ENCODE measurements around the gene ZMPSTE24.

DNA sequence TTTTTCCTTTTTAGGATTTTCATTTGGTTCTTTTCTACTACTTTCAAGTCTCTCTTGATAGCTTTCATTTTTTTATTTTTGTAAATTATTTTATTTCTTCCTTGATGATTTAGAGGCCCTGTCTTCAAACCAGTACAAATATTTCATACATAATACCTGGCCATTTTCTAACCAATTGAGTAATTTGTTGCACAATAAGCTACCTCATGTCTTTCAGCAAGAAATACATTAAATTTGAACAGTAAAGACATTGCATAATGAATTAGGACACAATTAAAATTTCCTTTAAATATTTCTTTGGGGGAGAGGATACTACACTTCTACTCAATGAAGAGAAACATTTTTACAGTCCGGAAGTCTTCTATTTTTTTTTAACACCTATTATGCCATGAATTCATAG lies 74.7 kb downstream of the ZMPSTE24 start:
- TF ChIP-seq, protein P1, sequence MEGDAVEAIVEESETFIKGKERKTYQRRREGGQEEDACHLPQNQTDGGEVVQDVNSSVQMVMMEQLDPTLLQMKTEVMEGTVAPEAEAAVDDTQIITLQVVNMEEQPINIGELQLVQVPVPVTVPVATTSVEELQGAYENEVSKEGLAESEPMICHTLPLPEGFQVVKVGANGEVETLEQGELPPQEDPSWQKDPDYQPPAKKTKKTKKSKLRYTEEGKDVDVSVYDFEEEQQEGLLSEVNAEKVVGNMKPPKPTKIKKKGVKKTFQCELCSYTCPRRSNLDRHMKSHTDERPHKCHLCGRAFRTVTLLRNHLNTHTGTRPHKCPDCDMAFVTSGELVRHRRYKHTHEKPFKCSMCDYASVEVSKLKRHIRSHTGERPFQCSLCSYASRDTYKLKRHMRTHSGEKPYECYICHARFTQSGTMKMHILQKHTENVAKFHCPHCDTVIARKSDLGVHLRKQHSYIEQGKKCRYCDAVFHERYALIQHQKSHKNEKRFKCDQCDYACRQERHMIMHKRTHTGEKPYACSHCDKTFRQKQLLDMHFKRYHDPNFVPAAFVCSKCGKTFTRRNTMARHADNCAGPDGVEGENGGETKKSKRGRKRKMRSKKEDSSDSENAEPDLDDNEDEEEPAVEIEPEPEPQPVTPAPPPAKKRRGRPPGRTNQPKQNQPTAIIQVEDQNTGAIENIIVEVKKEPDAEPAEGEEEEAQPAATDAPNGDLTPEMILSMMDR (IDR thresholded peaks at IDR 0.05) = no peak
- no peak for TF ChIP-seq JUN (IDR thresholded peaks at IDR 0.05)
- TF ChIP-seq RAD21 (conservative IDR thresholded peaks at IDR 0.05 in 1 of 2, IDR thresholded peaks at IDR 0.05 in 1 of 2) = no peak
- no peak for TF ChIP-seq RARB (CRISPR knock-in tag; IDR thresholded peaks at IDR 0.05)
- no peak for TF ChIP-seq EP300 (IDR thresholded peaks at IDR 0.05)
- TF ChIP-seq, protein P2, sequence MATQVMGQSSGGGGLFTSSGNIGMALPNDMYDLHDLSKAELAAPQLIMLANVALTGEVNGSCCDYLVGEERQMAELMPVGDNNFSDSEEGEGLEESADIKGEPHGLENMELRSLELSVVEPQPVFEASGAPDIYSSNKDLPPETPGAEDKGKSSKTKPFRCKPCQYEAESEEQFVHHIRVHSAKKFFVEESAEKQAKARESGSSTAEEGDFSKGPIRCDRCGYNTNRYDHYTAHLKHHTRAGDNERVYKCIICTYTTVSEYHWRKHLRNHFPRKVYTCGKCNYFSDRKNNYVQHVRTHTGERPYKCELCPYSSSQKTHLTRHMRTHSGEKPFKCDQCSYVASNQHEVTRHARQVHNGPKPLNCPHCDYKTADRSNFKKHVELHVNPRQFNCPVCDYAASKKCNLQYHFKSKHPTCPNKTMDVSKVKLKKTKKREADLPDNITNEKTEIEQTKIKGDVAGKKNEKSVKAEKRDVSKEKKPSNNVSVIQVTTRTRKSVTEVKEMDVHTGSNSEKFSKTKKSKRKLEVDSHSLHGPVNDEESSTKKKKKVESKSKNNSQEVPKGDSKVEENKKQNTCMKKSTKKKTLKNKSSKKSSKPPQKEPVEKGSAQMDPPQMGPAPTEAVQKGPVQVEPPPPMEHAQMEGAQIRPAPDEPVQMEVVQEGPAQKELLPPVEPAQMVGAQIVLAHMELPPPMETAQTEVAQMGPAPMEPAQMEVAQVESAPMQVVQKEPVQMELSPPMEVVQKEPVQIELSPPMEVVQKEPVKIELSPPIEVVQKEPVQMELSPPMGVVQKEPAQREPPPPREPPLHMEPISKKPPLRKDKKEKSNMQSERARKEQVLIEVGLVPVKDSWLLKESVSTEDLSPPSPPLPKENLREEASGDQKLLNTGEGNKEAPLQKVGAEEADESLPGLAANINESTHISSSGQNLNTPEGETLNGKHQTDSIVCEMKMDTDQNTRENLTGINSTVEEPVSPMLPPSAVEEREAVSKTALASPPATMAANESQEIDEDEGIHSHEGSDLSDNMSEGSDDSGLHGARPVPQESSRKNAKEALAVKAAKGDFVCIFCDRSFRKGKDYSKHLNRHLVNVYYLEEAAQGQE (IDR thresholded peaks at IDR 0.05) = no peak
- TF ChIP-seq ESRRA (IDR thresholded peaks at IDR 0.05; ENCODE audit: borderline replicate concordance, low read length) = no peak
- no peak for TF ChIP-seq HOXA7 (CRISPR knock-in tag; IDR thresholded peaks at IDR 0.05)
- TF ChIP-seq POLR2A (IDR thresholded peaks at IDR 0.05; ENCODE audit: low read length) = no peak
- TF ChIP-seq, protein P3, sequence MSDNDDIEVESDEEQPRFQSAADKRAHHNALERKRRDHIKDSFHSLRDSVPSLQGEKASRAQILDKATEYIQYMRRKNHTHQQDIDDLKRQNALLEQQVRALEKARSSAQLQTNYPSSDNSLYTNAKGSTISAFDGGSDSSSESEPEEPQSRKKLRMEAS (IDR thresholded peaks at IDR 0.05) = no peak
- TF ChIP-seq, protein P4, sequence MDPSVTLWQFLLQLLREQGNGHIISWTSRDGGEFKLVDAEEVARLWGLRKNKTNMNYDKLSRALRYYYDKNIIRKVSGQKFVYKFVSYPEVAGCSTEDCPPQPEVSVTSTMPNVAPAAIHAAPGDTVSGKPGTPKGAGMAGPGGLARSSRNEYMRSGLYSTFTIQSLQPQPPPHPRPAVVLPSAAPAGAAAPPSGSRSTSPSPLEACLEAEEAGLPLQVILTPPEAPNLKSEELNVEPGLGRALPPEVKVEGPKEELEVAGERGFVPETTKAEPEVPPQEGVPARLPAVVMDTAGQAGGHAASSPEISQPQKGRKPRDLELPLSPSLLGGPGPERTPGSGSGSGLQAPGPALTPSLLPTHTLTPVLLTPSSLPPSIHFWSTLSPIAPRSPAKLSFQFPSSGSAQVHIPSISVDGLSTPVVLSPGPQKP (IDR thresholded peaks at IDR 0.05; ENCODE audit: low read depth, low read length) = no peak
- TF ChIP-seq, protein P5, sequence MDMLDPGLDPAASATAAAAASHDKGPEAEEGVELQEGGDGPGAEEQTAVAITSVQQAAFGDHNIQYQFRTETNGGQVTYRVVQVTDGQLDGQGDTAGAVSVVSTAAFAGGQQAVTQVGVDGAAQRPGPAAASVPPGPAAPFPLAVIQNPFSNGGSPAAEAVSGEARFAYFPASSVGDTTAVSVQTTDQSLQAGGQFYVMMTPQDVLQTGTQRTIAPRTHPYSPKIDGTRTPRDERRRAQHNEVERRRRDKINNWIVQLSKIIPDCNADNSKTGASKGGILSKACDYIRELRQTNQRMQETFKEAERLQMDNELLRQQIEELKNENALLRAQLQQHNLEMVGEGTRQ (IDR thresholded peaks at IDR 0.05) = no peak

Data from A549 (cell line).